ENCODE data around the gene STK10. TPM values are rescaled to one million over a fixed set of nuclear protein-coding genes. Genes with fewer than 3 reads are reported as not detected.

The STK10 gene
- total RNA-seq, 2 donors from 2014 or later, result 14.3 to 17.9 TPM

- no peak overlapping the region for H3K4me3 ChIP-seq (ENCODE audit: low read length)
- no peaks in the 10 kb centered on the region for H3K36me3 ChIP-seq (ENCODE audit: control insufficient read depth, insufficient read depth, low read length)
- no peak overlapping the region for H3K4me3 Mint-ChIP-seq
- H3K36me3 Mint-ChIP-seq (ENCODE audit: low read depth), result no peaks in the 10 kb centered on the region
- H3K9me3 ChIP-seq (ENCODE audit: control insufficient read depth, low read length), result no peaks in the 10 kb centered on the region
- no peak overlapping the region for H3K27ac ChIP-seq (ENCODE audit: low read depth, low read length)
- no peaks in the 10 kb centered on the region for H3K27me3 ChIP-seq (ENCODE audit: control insufficient read depth, insufficient read depth, low read length, poor library complexity, severe bottlenecking)
- H3K27ac Mint-ChIP-seq, result no peak overlapping the region
- H3K4me1 ChIP-seq (ENCODE audit: control insufficient read depth, insufficient read depth, low read length), result no peaks in the 10 kb centered on the region
- no peaks in the 10 kb centered on the region for H3K27me3 Mint-ChIP-seq (ENCODE audit: insufficient read depth)
- H3K4me1 Mint-ChIP-seq, result no peaks in the 10 kb centered on the region
- 89 to 91% methylated on average over 10 to 21 of the region's 21 CpGs for WGBS, 2 experiments (ENCODE audit: insufficient coverage in 1 of 2, insufficient read length in 1 of 2)
- no peaks in the 10 kb centered on the region for H3K9me3 Mint-ChIP-seq
- no peak for TF ChIP-seq CTCF (conservative IDR thresholded peaks at IDR 0.05)
- no peak overlapping the region for H3K9ac ChIP-seq (ENCODE audit: extremely low read depth, low read length, poor library complexity, severe bottlenecking)
- DNase-seq, result no peak
Measured at GRCh38 chr5:172096207-172096940, 91.7 kb downstream of the STK10 start.

- Mint-ChIP-seq H3K4me1 (no peaks in the 10 kb centered on the region), H3K4me3 (no peak overlapping the region), H3K9me3 (no peaks in the 10 kb centered on the region), H3K27ac (peak overlapping the region; percentile 21), H3K36me3 (ENCODE audit: low read depth) (peaks cover 4% of the 10 kb centered on the region), H3K27me3 (ENCODE audit: insufficient read depth) (no peaks in the 10 kb centered on the region)
- 92 to 93% methylated on average over 9 to 11 of the region's 11 CpGs for WGBS, 2 experiments (ENCODE audit: insufficient coverage in 1 of 2, insufficient read length in 1 of 2)
- H3K9me3 ChIP-seq (ENCODE audit: control insufficient read depth, low read length), result no peaks in the 10 kb centered on the region
- H3K4me1 ChIP-seq (ENCODE audit: control insufficient read depth, insufficient read depth, low read length), result no peaks in the 10 kb centered on the region
- no peaks in the 10 kb centered on the region for H3K27me3 ChIP-seq (ENCODE audit: control insufficient read depth, insufficient read depth, low read length, poor library complexity, severe bottlenecking)
- no peak overlapping the region for H3K27ac ChIP-seq (ENCODE audit: low read depth, low read length)
- no peaks in the 10 kb centered on the region for H3K36me3 ChIP-seq (ENCODE audit: control insufficient read depth, insufficient read depth, low read length)
- peak; percentile 55 for TF ChIP-seq CTCF (conservative IDR thresholded peaks at IDR 0.05)
- no peak overlapping the region for H3K9ac ChIP-seq (ENCODE audit: extremely low read depth, low read length, poor library complexity, severe bottlenecking)
- no peak overlapping the region for H3K4me3 ChIP-seq (ENCODE audit: low read length)
- DNase-seq, result peak; percentile 67
Measured at GRCh38 chr5:172095368-172096206, 92.4 kb downstream of the STK10 start.

- TF ChIP-seq CTCF (conservative IDR thresholded peaks at IDR 0.05), result no peak
- H3K36me3 ChIP-seq (ENCODE audit: control insufficient read depth, insufficient read depth, low read length), result no peaks in the 10 kb centered on the region
- no peak overlapping the region for H3K9ac ChIP-seq (ENCODE audit: extremely low read depth, low read length, poor library complexity, severe bottlenecking)
- H3K27ac Mint-ChIP-seq, result no peak overlapping the region
- H3K27me3 Mint-ChIP-seq (ENCODE audit: insufficient read depth), result no peaks in the 10 kb centered on the region
- no peak overlapping the region for H3K27ac ChIP-seq (ENCODE audit: low read depth, low read length)
- H3K4me1 ChIP-seq (ENCODE audit: control insufficient read depth, insufficient read depth, low read length), result no peaks in the 10 kb centered on the region
- no peaks in the 10 kb centered on the region for H3K27me3 ChIP-seq (ENCODE audit: control insufficient read depth, insufficient read depth, low read length, poor library complexity, severe bottlenecking)
- no peak overlapping the region for H3K4me3 ChIP-seq (ENCODE audit: low read length)
- H3K9me3 ChIP-seq (ENCODE audit: control insufficient read depth, low read length), result no peaks in the 10 kb centered on the region
- no peaks in the 10 kb centered on the region for H3K9me3 Mint-ChIP-seq
- no peak overlapping the region for H3K4me3 Mint-ChIP-seq
- WGBS, 2 experiments (ENCODE audit: insufficient coverage in 1 of 2, insufficient read length in 1 of 2), result 86 to 94% methylated on average over 1 to 3 of the region's 3 CpGs
- H3K4me1 Mint-ChIP-seq, result no peaks in the 10 kb centered on the region
- DNase-seq, result no peak
- peaks cover 4% of the 10 kb centered on the region for H3K36me3 Mint-ChIP-seq (ENCODE audit: low read depth)
Measured at GRCh38 chr5:172093965-172094364, 94.1 kb downstream of the STK10 start.
